Subcutaneous adipose tissue (tissue), 4 donors: ENCODE results near the gene RNU6-7. TPM values are rescaled to one million over a fixed set of nuclear protein-coding genes. Genes with fewer than 3 reads are reported as not detected.

ENCODE experiments used
- total RNA-seq, 4 donors: library from RNA; depleted of rRNA; stranded (reverse); fragments of >200 nt; gene quantifications; one replicate each; pipeline ENCODE4 v1.1.0, GENCODE V29; 2016
- TF ChIP-seq, protein P1 (sequence below): fragments of 450-650 bp; IDR thresholded peaks from one replicate; pipeline ENCODE4 v1.5.1; 2016; ENCODE audit warnings: low read depth, mild to moderate bottlenecking, control low read depth, antibody characterized with exemption, moderate library complexity

Gene RNU6-7
- total RNA-seq, 4 donors from 2014 or later: not detected

DNA sequence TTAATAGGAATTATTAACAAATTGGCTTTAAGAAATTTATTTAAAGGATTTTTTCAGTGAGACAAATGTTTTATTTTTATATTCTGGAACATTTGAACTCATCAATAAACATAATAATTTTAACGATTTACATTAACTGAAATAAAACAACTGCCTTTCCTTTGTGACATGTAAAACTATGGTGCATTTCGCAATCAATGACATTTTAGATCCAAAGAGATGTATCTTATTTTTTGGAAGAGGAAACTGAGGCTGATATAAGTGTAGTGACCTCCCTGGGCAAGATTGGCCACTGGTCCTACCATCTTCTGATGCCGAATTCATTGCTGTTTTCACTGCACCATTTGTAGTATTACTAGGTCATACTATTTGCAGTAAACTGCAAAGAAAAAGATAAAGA lies 3.7 kb downstream of the RNU6-7 start:
- TF ChIP-seq, protein P1, sequence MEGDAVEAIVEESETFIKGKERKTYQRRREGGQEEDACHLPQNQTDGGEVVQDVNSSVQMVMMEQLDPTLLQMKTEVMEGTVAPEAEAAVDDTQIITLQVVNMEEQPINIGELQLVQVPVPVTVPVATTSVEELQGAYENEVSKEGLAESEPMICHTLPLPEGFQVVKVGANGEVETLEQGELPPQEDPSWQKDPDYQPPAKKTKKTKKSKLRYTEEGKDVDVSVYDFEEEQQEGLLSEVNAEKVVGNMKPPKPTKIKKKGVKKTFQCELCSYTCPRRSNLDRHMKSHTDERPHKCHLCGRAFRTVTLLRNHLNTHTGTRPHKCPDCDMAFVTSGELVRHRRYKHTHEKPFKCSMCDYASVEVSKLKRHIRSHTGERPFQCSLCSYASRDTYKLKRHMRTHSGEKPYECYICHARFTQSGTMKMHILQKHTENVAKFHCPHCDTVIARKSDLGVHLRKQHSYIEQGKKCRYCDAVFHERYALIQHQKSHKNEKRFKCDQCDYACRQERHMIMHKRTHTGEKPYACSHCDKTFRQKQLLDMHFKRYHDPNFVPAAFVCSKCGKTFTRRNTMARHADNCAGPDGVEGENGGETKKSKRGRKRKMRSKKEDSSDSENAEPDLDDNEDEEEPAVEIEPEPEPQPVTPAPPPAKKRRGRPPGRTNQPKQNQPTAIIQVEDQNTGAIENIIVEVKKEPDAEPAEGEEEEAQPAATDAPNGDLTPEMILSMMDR: no peak

DNA sequence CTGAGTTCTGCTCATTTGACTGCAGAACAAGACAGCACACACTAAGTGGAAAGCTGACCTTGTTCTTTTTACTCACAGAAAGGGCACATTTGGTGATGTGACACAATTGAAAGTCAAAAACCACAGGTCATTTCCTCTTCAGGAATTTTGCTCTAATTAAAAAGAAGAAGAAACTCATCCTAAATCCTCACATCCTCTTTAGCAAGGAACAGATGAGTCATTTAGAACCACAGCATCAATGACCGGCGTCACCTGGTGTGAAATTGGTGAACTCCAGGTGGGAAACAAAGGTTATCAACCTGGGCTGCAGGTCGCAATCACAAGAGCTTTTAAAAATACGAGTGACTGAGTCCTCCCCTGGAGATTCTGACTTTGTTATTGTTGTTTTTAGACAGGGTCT lies 4.1 kb downstream of the RNU6-7 start:
- TF ChIP-seq, protein P1: no peak

GRCh38 chr14:32206552-32206951 lies 4.7 kb downstream of the RNU6-7 start:
- TF ChIP-seq, protein P1: no peak

DNA sequence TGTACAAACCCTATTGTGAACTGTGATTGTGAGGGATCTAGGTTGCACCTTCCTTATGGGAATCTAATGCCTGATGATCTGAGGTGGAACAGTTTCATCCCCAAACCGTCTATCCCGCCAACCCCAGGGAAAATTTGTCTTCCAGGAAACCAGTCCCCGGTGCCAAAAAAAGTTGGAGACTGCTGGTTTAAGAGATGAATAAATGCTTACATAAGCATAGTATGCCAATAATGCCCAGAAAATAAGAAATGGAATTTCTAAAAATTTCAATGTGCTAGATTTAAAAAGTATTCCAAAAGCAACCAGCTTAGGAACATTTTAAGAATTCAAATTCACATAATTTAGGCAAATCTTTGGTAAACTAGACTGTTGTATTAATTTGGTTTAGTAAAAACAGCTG lies 6.6 kb downstream of the RNU6-7 start:
- TF ChIP-seq, protein P1: no peak

- TF ChIP-seq, protein P1: no peak
Observed at GRCh38 chr14:32209471-32209870, 7.6 kb downstream of the RNU6-7 start.

- TF ChIP-seq, protein P1: no peak
Observed at GRCh38 chr14:32211068-32211404, 9.2 kb downstream of the RNU6-7 start.

- TF ChIP-seq, protein P1: no peak
Observed at GRCh38 chr14:32212833-32213232, 11.0 kb downstream of the RNU6-7 start.
